ENCODE data around the gene CACNA1G. TPM values are rescaled to one million over a fixed set of nuclear protein-coding genes. Genes with fewer than 3 reads are reported as not detected.

CACNA1G gene
- total RNA-seq, 2 donors from 2014 or later: 0.11 TPM; not detected in 1

DNA sequence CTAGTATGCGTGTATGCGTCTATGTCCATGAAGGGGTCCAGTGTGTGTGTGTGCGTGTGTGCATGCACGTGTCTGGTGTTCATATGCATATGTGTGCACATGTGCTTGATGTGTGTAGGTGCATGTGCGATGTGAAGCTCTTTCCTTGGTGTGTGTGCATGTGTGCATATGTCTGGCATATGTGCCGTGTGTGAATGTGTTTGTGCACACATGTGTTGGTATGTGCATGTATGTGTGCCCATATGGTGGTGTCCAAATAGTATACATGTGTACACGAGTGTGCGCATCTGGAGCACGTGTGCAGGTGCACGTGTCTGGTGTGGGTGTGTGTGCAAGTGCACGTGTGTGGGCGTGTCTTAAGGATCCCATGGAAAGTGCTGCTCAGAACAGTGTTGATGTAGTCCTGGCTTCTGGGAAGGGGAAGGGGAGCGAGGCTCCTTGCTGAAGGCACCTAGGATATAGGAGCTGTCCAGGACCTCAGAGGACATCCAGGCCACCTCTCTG is 17.0 kb downstream of the CACNA1G start:
- Mint-ChIP-seq H3K4me1 (no peaks in the 10 kb centered on the region), H3K27ac (no peak overlapping the region), H3K4me3 (no peak overlapping the region), H3K9me3 (no peaks in the 10 kb centered on the region), H3K27me3 (peaks cover 14% of the 10 kb centered on the region), H3K36me3 (ENCODE audit: low read depth) (no peaks in the 10 kb centered on the region)
- ATAC-seq (replicated peaks): no peak

DNA sequence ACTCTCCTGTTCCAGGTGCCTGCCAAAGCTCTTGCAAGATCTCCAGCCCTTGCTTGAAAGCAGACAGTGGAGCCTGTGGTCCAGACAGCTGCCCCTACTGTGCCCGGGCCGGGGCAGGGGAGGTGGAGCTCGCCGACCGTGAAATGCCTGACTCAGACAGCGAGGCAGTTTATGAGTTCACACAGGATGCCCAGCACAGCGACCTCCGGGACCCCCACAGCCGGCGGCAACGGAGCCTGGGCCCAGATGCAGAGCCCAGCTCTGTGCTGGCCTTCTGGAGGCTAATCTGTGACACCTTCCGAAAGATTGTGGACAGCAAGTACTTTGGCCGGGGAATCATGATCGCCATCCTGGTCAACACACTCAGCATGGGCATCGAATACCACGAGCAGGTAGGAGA is 17.7 kb downstream of the CACNA1G start:
- Mint-ChIP-seq H3K9me3 (no peaks in the 10 kb centered on the region), H3K4me3 (no peak overlapping the region), H3K27me3 (peaks cover 14% of the 10 kb centered on the region), H3K4me1 (no peaks in the 10 kb centered on the region), H3K27ac (no peak overlapping the region), H3K36me3 (ENCODE audit: low read depth) (no peaks in the 10 kb centered on the region)
- no peak for ATAC-seq (replicated peaks)

DNA sequence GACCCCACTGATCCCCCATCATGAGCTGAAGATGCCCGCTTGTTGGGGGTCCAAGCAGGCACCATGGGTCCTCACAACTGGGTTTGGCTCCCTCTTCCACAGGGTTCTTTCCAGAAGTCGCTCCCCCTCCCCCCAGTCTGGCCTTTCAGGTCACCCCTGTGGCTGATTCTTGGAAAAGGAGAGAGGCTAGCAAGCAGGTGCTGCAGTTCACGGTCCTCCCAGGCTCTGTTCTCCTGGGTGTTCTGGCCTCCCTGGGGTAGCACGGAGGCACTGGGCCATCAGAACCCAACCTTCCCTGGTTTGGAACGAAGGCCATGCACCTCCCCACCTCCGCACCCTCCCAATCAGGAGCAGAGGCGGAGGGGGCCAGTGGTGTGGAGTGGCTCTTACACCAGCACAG is 18.9 kb downstream of the CACNA1G start:
- H3K27ac Mint-ChIP-seq: no peak overlapping the region
- H3K4me1 Mint-ChIP-seq: no peaks in the 10 kb centered on the region
- H3K9me3 Mint-ChIP-seq: no peaks in the 10 kb centered on the region
- no peaks in the 10 kb centered on the region for H3K36me3 Mint-ChIP-seq (ENCODE audit: low read depth)
- ATAC-seq (replicated peaks): no peak
- H3K4me3 Mint-ChIP-seq: no peak overlapping the region
- peaks cover 23% of the 10 kb centered on the region for H3K27me3 Mint-ChIP-seq

DNA sequence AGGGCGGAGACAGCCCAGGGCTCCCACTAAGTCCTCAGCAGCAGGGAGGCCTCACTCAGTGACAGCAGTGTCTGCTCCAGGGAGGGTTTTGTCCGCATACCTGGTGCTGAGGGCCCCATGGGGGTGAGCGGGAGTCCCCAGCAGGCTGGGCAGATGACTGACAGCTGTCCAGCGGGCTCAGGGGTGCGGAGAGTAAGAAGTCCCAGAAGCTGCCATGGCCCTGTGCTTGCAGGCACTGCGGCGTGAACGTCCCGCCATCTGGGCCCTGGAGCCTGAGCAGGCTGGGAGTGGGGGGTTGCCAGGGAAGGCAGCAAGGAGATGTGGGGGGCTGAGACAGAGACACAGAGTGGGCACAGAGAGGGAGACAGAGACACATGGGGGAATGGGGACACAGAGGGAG is 20.1 kb downstream of the CACNA1G start:
- Mint-ChIP-seq H3K36me3 (ENCODE audit: low read depth) (no peaks in the 10 kb centered on the region), H3K4me1 (no peaks in the 10 kb centered on the region), H3K9me3 (no peaks in the 10 kb centered on the region), H3K27me3 (peaks cover 23% of the 10 kb centered on the region), H3K4me3 (no peak overlapping the region), H3K27ac (no peak overlapping the region)
- ATAC-seq (replicated peaks): no peak

DNA sequence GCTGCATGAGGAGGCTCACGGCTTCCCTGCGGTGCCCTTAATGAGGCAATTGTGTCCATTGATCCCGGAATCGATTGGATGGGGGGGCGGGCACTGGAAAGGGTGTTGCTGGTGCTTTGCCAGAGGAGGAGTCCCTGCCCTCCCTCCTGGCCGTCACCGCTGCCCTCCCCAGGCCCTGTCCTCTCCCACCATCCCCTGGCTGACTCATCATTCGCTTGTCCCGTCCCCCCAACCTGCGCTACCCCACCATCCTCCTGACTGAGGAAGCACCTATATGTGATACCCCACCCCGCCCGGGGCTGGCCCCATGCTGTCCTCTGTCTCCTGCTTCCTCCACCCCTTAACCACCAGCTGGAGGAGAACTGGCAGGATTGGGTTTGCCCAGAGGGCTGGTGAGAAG is 20.8 kb downstream of the CACNA1G start:
- H3K4me3 Mint-ChIP-seq: no peak overlapping the region
- H3K36me3 Mint-ChIP-seq (ENCODE audit: low read depth): no peaks in the 10 kb centered on the region
- H3K27ac Mint-ChIP-seq: no peak overlapping the region
- no peaks in the 10 kb centered on the region for H3K4me1 Mint-ChIP-seq
- no peaks in the 10 kb centered on the region for H3K9me3 Mint-ChIP-seq
- peaks cover 23% of the 10 kb centered on the region for H3K27me3 Mint-ChIP-seq
- ATAC-seq (replicated peaks): no peak

DNA sequence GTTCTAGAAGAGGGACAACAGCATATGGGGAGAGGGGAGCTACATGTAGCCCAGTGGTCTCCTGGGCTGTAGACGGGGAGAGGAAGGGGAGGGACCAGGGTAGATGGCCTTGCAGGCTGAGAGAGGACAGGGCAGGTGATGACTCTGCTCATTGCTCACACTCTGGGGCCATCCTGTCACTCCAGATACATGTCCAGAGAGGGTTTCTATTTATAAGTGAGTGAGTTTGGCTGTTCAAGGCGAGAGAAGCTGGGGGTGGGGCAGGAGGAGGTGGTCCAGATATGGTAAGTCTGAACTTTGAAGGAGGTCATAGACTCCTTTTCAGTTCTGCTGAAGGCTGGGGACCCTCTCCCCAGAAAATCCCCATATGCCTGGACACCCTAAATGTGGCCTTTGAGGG is 22.2 kb downstream of the CACNA1G start:
- Mint-ChIP-seq H3K4me1 (no peaks in the 10 kb centered on the region), H3K4me3 (no peak overlapping the region), H3K9me3 (no peaks in the 10 kb centered on the region), H3K27ac (no peak overlapping the region), H3K36me3 (ENCODE audit: low read depth) (no peaks in the 10 kb centered on the region), H3K27me3 (peaks cover 18% of the 10 kb centered on the region)
- ATAC-seq (replicated peaks): no peak

DNA sequence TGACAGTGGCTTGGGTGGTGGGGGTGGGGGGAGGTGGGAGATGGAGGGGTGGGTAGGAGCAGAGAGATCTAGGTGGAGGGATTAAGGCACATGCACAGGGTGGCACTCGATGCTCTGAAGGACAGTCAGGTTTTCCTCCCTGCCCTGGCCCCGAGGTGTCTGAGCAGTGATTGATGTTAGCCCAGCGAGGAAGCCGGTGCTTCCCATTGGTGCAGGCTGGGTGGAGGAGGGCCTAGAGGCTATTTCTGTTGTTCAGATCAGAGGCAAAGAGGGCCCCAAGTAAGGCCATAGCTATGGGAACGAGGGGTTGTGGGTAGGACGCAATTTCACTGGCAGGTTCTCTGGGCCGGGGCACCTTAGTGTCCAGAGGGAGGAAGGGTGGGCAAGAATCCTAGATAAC is 23.1 kb downstream of the CACNA1G start:
- no peak for ATAC-seq (replicated peaks)
- Mint-ChIP-seq H3K27ac (no peak overlapping the region), H3K4me3 (no peak overlapping the region), H3K27me3 (peaks cover 16% of the 10 kb centered on the region), H3K4me1 (no peaks in the 10 kb centered on the region), H3K36me3 (ENCODE audit: low read depth) (no peaks in the 10 kb centered on the region), H3K9me3 (no peaks in the 10 kb centered on the region)

DNA sequence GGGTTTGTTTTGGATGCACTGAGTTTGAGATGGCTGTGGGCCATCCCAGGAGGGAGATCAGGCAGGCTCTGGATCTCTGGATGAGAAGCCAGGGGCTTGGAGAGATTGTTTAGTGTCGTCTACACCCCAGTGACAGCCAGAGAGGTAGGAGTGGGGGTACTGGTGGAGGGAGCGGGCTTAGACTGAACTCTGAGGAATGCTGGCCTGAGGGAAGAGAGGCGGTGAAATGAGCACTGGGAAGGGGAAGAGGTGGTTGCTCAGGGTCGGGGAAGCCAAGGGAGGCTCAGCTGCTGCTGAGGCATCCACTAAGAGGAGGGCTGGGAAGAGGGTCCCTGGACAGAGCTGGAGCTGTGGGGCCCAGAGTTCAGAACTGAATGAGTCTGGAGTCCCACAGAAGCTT is 23.6 kb downstream of the CACNA1G start:
- Mint-ChIP-seq H3K36me3 (ENCODE audit: low read depth) (no peaks in the 10 kb centered on the region), H3K4me1 (no peaks in the 10 kb centered on the region), H3K9me3 (no peaks in the 10 kb centered on the region), H3K4me3 (no peak overlapping the region), H3K27ac (no peak overlapping the region), H3K27me3 (peaks cover 13% of the 10 kb centered on the region)
- ATAC-seq (replicated peaks): no peak

DNA sequence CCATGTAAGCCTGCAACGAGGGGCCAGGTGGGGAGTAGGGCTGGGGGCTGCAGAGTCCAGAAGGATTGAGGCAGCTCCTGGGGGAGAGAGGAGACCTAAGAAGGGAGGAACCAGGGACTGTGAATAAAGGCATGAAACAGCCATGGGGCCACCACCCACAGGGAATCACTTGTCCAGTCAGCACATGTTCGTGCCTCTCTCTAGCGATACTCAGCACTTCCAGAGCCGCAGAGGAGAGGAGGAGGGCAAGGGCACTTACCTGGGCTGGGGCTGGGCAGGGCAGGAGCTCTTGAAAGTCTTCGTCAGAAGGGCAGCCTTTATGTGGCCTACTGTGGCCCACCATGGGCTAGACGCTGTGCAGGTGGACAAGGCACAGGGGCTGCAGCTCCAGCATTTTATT is 24.2 kb downstream of the CACNA1G start:
- Mint-ChIP-seq H3K27me3 (peaks cover 13% of the 10 kb centered on the region), H3K27ac (no peak overlapping the region), H3K4me3 (no peak overlapping the region), H3K4me1 (no peaks in the 10 kb centered on the region), H3K9me3 (no peaks in the 10 kb centered on the region), H3K36me3 (ENCODE audit: low read depth) (no peaks in the 10 kb centered on the region)
- no peak for ATAC-seq (replicated peaks)

DNA sequence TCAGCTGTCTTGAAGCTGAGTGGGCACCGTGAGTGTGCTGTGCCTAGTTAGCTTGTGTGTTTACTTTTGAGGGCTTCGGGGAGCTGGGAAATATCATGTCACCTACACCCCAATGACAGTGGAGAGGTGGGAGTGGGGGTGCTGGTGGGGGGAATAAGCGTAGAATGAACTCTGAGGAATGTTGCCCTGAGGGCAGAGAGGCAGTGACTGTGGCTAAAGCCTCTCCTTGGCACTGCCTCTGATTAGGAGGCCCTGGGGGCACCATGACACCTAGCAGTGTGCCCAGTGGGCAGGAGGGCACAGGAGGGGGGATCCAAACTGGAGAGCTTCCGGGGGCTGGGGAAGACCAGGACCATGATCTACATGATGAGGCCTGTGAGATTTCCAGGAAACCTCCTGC is 24.8 kb downstream of the CACNA1G start:
- no peak for ATAC-seq (replicated peaks)
- no peak overlapping the region for H3K27ac Mint-ChIP-seq
- no peaks in the 10 kb centered on the region for H3K9me3 Mint-ChIP-seq
- no peaks in the 10 kb centered on the region for H3K4me1 Mint-ChIP-seq
- H3K36me3 Mint-ChIP-seq (ENCODE audit: low read depth): no peaks in the 10 kb centered on the region
- no peak overlapping the region for H3K4me3 Mint-ChIP-seq
- peaks cover 13% of the 10 kb centered on the region for H3K27me3 Mint-ChIP-seq

DNA sequence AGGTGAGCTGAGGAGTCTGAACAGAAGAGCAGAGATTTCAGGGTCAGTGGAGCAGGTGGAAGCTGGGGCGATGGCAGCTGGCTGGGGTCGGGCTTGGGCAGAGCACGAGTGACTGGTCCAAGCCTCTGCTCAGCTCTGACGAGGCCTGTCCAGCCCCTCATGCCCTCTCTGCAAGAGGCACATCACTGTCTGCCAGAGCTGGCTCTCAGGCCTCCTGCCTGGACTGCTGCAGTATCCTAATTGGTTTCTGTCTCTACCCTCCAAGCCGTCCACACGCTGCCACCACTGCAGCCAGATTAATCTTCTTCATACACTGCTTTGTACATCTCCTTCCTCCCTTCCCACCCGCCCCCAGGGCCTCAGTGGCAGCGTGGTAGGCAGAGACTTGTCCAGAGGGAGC is 25.4 kb downstream of the CACNA1G start:
- Mint-ChIP-seq H3K4me3 (no peak overlapping the region), H3K4me1 (no peaks in the 10 kb centered on the region), H3K36me3 (ENCODE audit: low read depth) (no peaks in the 10 kb centered on the region), H3K9me3 (no peaks in the 10 kb centered on the region), H3K27me3 (peaks cover 11% of the 10 kb centered on the region), H3K27ac (no peak overlapping the region)
- ATAC-seq (replicated peaks): no peak

DNA sequence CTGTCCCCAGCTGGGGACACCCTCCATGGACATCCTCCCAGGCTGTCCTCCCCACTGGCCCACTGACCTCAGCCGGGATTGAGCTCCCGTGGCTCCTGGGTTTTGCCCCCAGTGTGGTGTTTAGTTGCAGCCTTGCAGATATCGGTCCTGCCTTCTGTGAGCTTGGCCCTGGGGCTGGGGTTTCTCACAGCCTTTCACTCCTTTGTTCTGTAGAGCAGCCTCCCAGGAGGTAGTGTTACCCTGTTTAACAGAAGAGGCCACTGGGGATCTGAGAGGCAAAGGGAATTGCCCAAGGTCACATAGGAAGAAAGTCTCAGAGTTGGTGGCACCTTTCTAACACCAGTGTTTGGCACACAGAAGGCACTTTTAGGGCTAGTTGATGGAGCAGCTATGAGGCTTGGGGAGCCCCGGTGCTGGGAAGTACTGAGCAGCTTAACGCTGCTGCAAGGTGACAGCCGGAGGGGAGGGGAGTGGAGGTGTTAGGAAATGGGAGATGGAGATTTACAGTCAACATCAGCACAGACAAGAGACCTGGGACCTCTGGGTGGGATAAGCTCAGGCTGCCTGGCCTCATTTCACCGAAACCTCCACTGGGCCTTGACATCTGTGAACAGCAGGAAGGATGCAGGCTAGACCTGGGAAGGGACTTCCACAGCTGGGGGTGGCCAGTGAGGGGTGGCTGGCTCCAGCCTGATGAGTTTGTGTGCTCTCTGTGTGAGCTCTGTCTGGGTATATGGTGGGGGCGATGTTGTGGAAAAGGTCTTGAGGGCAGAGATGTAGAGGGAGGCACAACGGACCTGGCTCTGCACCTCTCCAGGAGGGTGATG is 26.1 kb downstream of the CACNA1G start:
- no peak for ATAC-seq (replicated peaks)
- Mint-ChIP-seq H3K9me3 (no peaks in the 10 kb centered on the region), H3K27ac (no peak overlapping the region), H3K27me3 (peaks cover 9% of the 10 kb centered on the region), H3K4me1 (no peaks in the 10 kb centered on the region), H3K4me3 (no peak overlapping the region), H3K36me3 (ENCODE audit: low read depth) (no peaks in the 10 kb centered on the region)

DNA sequence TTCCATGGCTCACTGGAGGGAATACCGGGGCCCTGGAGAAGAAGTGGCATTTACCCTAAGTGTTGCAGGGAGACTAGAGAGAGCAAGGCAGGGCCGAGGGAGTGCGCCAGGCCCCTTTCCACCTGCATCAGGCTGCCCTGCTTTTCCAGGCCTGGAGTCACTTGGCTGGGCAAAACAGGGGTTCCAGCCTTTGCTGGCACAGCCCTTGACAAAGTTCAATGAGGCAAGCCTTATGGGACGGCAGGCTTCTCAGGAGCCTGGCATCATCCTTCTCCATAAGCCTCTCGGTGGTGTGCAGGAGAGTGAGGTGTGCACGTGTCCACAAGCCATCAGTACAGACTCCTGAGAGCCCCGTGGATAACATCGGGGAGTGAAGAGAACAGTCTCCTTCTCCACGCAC is 27.1 kb downstream of the CACNA1G start:
- no peak overlapping the region for H3K4me3 Mint-ChIP-seq
- ATAC-seq (replicated peaks): no peak
- H3K27me3 Mint-ChIP-seq: peaks cover 9% of the 10 kb centered on the region
- H3K9me3 Mint-ChIP-seq: no peaks in the 10 kb centered on the region
- H3K27ac Mint-ChIP-seq: no peak overlapping the region
- H3K4me1 Mint-ChIP-seq: no peaks in the 10 kb centered on the region
- H3K36me3 Mint-ChIP-seq (ENCODE audit: low read depth): no peaks in the 10 kb centered on the region

DNA sequence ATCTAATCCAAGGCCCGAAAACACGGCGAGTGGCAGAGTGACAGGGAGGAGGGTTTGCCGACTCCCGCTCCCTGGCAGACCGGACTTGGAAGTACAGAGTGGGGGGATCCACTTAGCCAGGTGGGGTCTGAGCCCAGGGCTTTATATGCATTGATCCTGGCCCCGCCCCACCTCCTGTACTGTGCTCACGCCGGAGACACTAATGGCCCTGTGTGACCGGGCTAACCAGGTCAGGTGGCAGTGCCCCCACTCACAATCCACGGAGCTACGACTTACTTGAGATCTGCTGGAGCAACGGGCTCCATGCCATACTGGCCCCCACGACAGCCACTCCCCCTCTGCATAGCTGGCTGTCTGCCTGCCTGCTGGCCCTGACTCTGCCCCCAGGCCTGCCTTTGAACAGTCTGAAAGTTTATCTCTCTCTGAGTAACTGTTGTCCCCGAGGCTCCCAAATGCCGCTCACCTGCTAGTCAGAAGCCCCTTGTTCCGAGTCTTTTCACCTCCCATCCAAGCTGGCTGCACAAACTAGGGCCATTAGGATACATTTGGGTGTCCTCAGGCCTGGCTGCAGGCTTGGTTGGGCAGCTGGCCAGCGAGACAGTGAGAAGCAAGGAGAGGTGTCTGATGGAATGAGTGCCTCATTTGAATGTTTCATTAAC is 28.0 kb downstream of the CACNA1G start:
- Mint-ChIP-seq H3K27ac (no peak overlapping the region), H3K36me3 (ENCODE audit: low read depth) (no peaks in the 10 kb centered on the region), H3K4me1 (no peaks in the 10 kb centered on the region), H3K27me3 (peaks cover 8% of the 10 kb centered on the region), H3K9me3 (no peaks in the 10 kb centered on the region), H3K4me3 (no peak overlapping the region)
- ATAC-seq (replicated peaks): no peak

DNA sequence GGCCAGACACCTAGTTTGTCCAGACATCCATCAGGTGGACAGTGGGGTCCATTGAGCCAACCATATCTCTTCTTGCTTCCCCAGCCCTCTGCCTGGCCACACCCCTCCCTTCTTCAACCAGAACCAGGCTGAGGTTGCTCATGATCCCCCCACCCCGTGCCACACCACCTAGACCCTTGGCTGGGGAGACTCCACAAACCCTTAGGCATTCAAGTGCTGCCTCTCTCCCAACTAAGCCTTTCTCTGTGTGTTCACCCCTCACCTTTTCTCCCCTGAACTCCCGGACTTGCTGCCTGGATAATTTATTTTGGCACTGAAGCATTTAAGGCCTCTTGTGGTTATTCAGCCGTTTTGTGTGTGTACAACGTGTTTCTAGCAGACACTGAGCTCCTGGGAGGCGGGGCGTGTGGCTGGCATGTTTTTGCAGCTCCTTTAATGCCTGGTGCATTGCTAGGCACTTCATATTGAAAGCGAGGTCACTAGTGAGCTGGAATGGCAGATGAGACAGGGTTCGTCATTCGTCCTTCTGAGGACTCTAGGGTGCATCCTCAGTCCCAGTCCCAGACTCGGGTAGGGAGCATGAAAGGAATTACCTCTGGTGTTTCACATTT is 28.7 kb downstream of the CACNA1G start:
- H3K9me3 Mint-ChIP-seq: no peaks in the 10 kb centered on the region
- no peaks in the 10 kb centered on the region for H3K36me3 Mint-ChIP-seq (ENCODE audit: low read depth)
- no peak for ATAC-seq (replicated peaks)
- H3K4me3 Mint-ChIP-seq: no peak overlapping the region
- H3K4me1 Mint-ChIP-seq: no peaks in the 10 kb centered on the region
- H3K27me3 Mint-ChIP-seq: peaks cover 2% of the 10 kb centered on the region
- H3K27ac Mint-ChIP-seq: no peak overlapping the region
